Esophagus squamous epithelium (tissue), 4 donors: ENCODE measurements around the gene MBTPS2.

ENCODE experiments used
- POLR2A ChIP-seq, 4 donors: fragments of 450-650 bp; IDR thresholded peaks; one replicate each; pipeline ENCODE4 v1.6.1; 2017; ENCODE audit warnings: antibody characterized with exemption in 4 of 4, mild to moderate bottlenecking in 4 of 4, moderate library complexity in 3 of 4
- TF ChIP-seq, protein P1 (sequence below), 6 experiments: fragments of 450-650 bp in 4 of 6; fragments of 200-600 bp in 2 of 6; sonication (generic) in 2 of 6; IDR thresholded peaks; one replicate each; pipeline ENCODE4 v1.5.1; 2016 to 2019; ENCODE audit warnings: antibody characterized with exemption in 6 of 6, mild to moderate bottlenecking in 4 of 6, moderate library complexity in 4 of 6

DNA sequence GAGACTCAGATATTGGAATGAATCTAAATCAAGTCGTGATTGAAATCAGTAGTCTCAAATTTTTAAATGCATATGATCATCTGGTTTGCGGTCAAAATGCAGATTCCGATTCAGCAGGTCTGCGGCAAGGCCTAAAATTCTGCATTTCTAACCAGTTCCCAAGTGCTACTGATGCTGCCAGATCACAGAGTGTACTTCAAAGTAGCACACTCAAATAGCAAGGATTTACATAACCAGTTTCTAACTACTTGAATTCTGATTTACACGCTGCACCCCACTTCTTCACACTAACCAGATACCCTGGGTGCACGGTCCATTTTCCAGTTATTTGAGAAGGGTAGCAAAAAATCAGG, 752 bp downstream of the MBTPS2 start:
- TF ChIP-seq, protein P1, sequence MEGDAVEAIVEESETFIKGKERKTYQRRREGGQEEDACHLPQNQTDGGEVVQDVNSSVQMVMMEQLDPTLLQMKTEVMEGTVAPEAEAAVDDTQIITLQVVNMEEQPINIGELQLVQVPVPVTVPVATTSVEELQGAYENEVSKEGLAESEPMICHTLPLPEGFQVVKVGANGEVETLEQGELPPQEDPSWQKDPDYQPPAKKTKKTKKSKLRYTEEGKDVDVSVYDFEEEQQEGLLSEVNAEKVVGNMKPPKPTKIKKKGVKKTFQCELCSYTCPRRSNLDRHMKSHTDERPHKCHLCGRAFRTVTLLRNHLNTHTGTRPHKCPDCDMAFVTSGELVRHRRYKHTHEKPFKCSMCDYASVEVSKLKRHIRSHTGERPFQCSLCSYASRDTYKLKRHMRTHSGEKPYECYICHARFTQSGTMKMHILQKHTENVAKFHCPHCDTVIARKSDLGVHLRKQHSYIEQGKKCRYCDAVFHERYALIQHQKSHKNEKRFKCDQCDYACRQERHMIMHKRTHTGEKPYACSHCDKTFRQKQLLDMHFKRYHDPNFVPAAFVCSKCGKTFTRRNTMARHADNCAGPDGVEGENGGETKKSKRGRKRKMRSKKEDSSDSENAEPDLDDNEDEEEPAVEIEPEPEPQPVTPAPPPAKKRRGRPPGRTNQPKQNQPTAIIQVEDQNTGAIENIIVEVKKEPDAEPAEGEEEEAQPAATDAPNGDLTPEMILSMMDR (IDR thresholded peaks at IDR 0.05): no peak
- no peak for TF ChIP-seq POLR2A (IDR thresholded peaks at IDR 0.05)
